Colonic mucosa (tissue), 4 donors: ENCODE data around the gene SEZ6L2. TPM values are rescaled to one million over a fixed set of nuclear protein-coding genes. Genes with fewer than 3 reads are reported as not detected.
"Not testable (repeated sequence)": the region's sequence is repeated elsewhere in the genome, so short reads cannot be mapped to it uniquely, and the experiment has no call there.

Experiments used
- DNase-seq: peaks from one replicate; pipeline ENCODE4 v3.0.0-alpha.2; 2020
- H3K27ac ChIP-seq: fragments of 200-600 bp; one replicate; pipeline ENCODE4 v1.8.0; 2021
- H3K27me3 ChIP-seq: fragments of 200-600 bp; one replicate; pipeline ENCODE4 v1.8.0; 2021
- H3K36me3 ChIP-seq: fragments of 200-600 bp; one replicate; pipeline ENCODE4 v1.8.0; 2021
- H3K4me1 ChIP-seq: fragments of 200-600 bp; one replicate; pipeline ENCODE4 v1.8.0; 2021; ENCODE audit warnings: mild to moderate bottlenecking
- H3K4me3 ChIP-seq: fragments of 200-600 bp; one replicate; pipeline ENCODE4 v1.8.0; 2021
- H3K9ac ChIP-seq, 2 donors: one replicate each; pipeline ENCODE4 v1.7.0; 2013; ENCODE audit warnings: control low read depth in 2 of 2, low read depth in 2 of 2, low read length in 2 of 2
- H3K9me3 ChIP-seq: fragments of 200-600 bp; one replicate; pipeline ENCODE4 v1.8.0; 2021
- intact Hi-C: fragments of 100-400 bp; cut with DNase I; formaldehyde crosslinking; loops from one replicate; pipeline ENCODE4 v1.14.1; 2022
- total RNA-seq, 2 donors: library from RNA; stranded (reverse); fragmentation: NEBNext Ultra II Directional in 1 of 2; extraction: Animal tissue kit (Norgen Biotek cat#: 25700) in 1 of 2; gene quantifications; one replicate each; pipeline ENCODE4 v1.2.1, GENCODE V29; 2021
- TF ChIP-seq, protein P1 (sequence below): fragments of 200-600 bp; IDR thresholded peaks from one replicate; pipeline ENCODE4 v1.8.0; 2022; ENCODE audit warnings: antibody characterized with exemption, mild to moderate bottlenecking
- donor health status: healthy.
- donor health status: DM: no; HTN: no; CAD: no.
- donor health status: DM: no; HTN: no; CAD: no.

SEZ6L2 gene
- total RNA-seq, 2 donors from 2014 or later, result 11.2 to 12.1 TPM

DNA sequence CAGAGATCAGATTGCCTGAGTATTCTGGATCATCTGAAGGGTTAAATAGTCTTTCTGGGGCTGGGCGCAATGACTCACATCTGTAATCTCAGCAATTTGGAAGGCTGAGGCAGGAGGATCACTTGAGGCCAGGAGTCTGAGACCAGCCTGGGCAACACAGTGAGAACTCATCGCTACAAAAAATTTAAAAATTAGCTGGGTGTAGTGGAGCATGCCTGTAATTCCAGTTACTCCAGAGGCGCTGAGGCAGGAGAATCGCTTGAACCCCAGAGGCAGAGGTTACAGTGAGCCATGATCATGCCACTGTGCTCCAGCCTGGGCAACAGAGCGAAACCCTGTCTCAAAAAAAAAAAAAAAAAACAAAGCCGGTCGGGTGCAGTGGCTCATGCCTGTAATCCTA is 63.4 kb downstream of the SEZ6L2 start:
- TF ChIP-seq, protein P1, sequence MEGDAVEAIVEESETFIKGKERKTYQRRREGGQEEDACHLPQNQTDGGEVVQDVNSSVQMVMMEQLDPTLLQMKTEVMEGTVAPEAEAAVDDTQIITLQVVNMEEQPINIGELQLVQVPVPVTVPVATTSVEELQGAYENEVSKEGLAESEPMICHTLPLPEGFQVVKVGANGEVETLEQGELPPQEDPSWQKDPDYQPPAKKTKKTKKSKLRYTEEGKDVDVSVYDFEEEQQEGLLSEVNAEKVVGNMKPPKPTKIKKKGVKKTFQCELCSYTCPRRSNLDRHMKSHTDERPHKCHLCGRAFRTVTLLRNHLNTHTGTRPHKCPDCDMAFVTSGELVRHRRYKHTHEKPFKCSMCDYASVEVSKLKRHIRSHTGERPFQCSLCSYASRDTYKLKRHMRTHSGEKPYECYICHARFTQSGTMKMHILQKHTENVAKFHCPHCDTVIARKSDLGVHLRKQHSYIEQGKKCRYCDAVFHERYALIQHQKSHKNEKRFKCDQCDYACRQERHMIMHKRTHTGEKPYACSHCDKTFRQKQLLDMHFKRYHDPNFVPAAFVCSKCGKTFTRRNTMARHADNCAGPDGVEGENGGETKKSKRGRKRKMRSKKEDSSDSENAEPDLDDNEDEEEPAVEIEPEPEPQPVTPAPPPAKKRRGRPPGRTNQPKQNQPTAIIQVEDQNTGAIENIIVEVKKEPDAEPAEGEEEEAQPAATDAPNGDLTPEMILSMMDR, result no peak

DNA sequence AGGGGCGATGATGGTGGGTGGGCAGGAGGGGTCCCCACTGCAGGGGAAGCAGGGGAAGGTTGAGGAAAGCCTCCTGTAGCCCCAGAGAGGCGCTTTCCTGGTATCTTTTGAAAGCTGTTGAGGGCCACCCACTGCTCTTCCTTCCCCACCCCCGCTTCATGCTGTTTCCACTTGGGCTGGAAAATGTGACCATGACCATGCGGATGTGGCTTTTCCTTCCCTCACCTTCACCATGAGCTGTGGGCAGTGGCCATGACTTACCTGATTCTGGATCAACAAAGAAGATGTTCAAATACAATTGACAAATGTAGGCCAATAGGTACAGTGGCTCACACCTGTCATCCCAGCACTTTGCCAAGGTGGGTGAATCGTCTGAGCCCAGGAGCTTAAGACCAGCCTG is 65.3 kb downstream of the SEZ6L2 start:
- Histone ChIP-seq H3K27me3 (no peaks in the 10 kb centered on the region), H3K9ac (no peak overlapping the region), H3K27ac (no peak overlapping the region), H3K4me1 (no peaks in the 10 kb centered on the region), H3K36me3 (peaks cover 50% of the 10 kb centered on the region), H3K9me3 (no peaks in the 10 kb centered on the region), H3K4me3 (no peak overlapping the region)
- TF ChIP-seq, protein P1, result no peak
- no peak for DNase-seq
- intact Hi-C loops, result no loop called here

More for the DNA sequence above, 63.4 kb downstream of the SEZ6L2 start:
- no peaks in the 10 kb centered on the region for H3K9me3 ChIP-seq
- H3K27ac ChIP-seq, result no peak overlapping the region
- no peaks in the 10 kb centered on the region for H3K4me1 ChIP-seq
- H3K9ac ChIP-seq, result no peak overlapping the region
- H3K4me3 ChIP-seq, result no peak overlapping the region
- peaks cover 57% of the 10 kb centered on the region for H3K36me3 ChIP-seq
- DNase-seq, result no peak
- no peaks in the 10 kb centered on the region for H3K27me3 ChIP-seq
- intact Hi-C loops, result loop anchor here (2.0 kb wide), 1 partner anchor 15 kb away; no protein-coding TSS in a partner anchor

DNA sequence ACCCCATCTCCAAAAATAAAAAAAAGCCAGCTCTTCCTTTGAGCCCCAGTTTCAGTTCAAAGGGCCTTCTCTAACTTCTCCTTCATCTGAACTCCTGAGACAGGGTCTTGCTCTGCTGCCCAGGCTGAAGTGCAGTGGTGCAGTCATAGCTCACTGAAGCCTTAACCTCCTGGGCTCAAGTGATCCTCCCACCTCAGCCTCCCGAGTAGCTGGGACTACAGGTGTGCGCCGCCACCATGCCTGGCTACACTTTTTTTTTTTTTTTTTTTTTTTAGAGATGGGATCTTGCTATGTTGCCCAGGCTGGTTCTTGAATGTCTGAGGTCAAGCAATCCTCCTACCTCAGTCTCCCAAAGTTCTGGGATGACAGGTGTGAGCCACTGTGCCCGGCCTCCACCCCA is 66.1 kb downstream of the SEZ6L2 start:
- H3K27me3 ChIP-seq, H3K9ac ChIP-seq, H3K4me3 ChIP-seq, H3K9me3 ChIP-seq, DNase-seq, intact Hi-C loops, H3K4me1 ChIP-seq, H3K27ac ChIP-seq: not testable (repeated sequence)
- H3K36me3 ChIP-seq, result peaks cover 50% of the 10 kb centered on the region

DNA sequence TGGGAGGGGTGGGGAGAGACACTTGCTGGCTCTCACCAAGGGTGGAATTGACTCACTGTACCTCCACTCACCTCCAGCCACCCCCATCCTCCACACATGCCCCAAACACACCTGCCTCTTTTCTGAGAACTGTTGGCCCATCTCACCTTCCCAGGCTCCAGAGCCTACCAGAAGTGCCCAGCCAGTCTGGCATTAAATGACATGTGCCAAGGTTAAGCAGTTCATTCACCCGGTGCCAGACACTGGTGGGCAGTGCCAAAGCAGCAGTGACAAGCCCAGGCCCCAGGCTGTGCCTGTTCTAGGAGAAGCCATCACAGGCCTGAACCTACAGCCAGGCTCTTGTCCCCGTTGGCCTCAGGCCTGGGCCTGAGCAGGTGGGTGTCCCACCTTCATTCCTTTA is 67.9 kb downstream of the SEZ6L2 start:
- Histone ChIP-seq H3K4me3 (no peak overlapping the region), H3K27ac (no peak overlapping the region), H3K4me1 (peaks cover 8% of the 10 kb centered on the region), H3K9me3 (no peaks in the 10 kb centered on the region), H3K36me3 (peaks cover 34% of the 10 kb centered on the region), H3K27me3 (no peaks in the 10 kb centered on the region), H3K9ac (no peak overlapping the region)
- TF ChIP-seq, protein P1, result no peak
- intact Hi-C loops, result no loop called here
- DNase-seq, result no peak

DNA sequence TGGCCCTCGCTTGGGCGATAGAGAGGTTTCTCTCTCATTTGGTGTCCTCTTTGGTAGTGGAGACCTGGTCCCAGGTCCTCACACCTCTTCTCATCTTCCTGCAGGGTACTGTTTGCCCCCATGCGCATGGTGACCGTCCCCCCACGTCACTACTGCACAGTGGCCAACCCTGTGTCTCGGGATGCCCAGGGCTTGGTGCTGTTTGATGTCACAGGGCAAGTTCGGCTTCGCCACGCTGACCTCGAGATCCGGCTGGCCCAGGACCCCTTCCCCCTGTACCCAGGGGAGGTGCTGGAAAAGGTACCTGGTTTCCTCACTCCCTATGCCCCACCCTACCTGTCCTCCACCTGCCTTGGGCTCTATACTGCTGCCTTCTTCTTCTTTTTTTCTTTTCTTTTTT is 68.6 kb downstream of the SEZ6L2 start:
- TF ChIP-seq, protein P1, result no peak
- H3K4me1 ChIP-seq, result peaks cover 13% of the 10 kb centered on the region
- H3K27me3 ChIP-seq, result no peaks in the 10 kb centered on the region
- no peak for DNase-seq
- H3K9me3 ChIP-seq, result no peaks in the 10 kb centered on the region
- peaks cover 29% of the 10 kb centered on the region for H3K36me3 ChIP-seq
- intact Hi-C loops, result no loop called here
- H3K4me3 ChIP-seq, result no peak overlapping the region
- H3K9ac ChIP-seq, result no peak overlapping the region
- no peak overlapping the region for H3K27ac ChIP-seq

DNA sequence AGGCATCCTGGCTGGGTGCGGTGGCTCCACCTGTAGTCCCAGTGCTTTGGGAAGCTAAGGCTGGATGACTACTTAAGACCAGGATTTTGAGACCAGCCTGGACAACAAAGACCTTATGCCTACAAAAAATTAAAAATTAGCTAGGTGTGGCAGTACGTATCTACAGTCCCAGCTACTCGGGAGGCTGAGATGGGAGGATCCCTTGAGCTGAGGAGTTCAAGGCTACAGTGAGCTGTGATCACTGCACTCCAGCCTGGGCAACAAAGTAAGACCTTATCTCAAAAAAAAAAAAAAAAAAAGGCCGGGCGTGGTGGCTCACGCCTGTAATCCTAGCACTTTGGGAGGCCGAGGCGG is 73.0 kb downstream of the SEZ6L2 start:
- intact Hi-C loops, result no loop called here

More for the DNA sequence above, 73.0 kb downstream of the SEZ6L2 start:
- DNase-seq, result no peak
- TF ChIP-seq, protein P1, result no peak
- no peaks in the 10 kb centered on the region for H3K9me3 ChIP-seq
- peaks cover 45% of the 10 kb centered on the region for H3K4me1 ChIP-seq
- H3K36me3 ChIP-seq, result peaks cover 10% of the 10 kb centered on the region
- no peak overlapping the region for H3K9ac ChIP-seq
- no peak overlapping the region for H3K4me3 ChIP-seq
- H3K27me3 ChIP-seq, result no peaks in the 10 kb centered on the region
- peak overlapping the region; percentile 97 for H3K27ac ChIP-seq
